ENCODE data around the gene GLI1. TPM values are rescaled to one million over a fixed set of nuclear protein-coding genes. Genes with fewer than 3 reads are reported as not detected.

GLI1 gene
- total RNA-seq, 2 donors from 2014 or later: 1.7 to 11.5 TPM

DNA sequence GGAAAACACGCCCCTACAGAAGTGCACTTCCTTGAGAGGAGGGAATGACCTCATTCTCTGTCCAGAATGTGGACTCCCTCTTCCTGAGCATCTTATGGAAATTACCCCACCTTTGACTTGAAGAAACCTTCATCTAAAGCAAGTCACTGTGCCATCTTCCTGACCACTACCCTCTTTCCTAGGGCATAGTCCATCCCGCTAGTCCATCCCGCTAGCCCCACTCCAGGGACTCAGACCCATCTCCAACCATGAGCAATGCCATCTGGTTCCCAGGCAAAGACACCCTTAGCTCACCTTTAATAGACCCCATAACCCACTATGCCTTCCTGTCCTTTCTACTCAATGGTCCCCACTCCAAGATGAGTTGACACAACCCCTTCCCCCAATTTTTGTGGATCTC lies 9.5 kb upstream of the GLI1 start:
- Histone ChIP-seq H3K9me3 (no peaks in the 10 kb centered on the region), H3K4me3 (no peak overlapping the region), H3K27me3 (replicated peaks; ENCODE audit: insufficient read depth) (no peaks in the 10 kb centered on the region), H3K36me3 (no peaks in the 10 kb centered on the region), H3K27ac (no peak overlapping the region), H3K4me1 (replicated peaks) (no peaks in the 10 kb centered on the region)
- DNase-seq (ENCODE audit: low spot score): no peak
- intact Hi-C loops (cut with DNase I): loop anchor here (5.0 kb wide), 2 partner anchors 143 to 188 kb away; no protein-coding TSS in a partner anchor
- 94% methylated on average over 3 of the region's 3 CpGs for WGBS
- no peak for TF ChIP-seq POLR2AphosphoS5 (IDR thresholded peaks at IDR 0.05)
- TF ChIP-seq POLR2A (IDR thresholded peaks at IDR 0.05): no peak
- no peak for TF ChIP-seq CTCF (IDR thresholded peaks at IDR 0.05)

DNA sequence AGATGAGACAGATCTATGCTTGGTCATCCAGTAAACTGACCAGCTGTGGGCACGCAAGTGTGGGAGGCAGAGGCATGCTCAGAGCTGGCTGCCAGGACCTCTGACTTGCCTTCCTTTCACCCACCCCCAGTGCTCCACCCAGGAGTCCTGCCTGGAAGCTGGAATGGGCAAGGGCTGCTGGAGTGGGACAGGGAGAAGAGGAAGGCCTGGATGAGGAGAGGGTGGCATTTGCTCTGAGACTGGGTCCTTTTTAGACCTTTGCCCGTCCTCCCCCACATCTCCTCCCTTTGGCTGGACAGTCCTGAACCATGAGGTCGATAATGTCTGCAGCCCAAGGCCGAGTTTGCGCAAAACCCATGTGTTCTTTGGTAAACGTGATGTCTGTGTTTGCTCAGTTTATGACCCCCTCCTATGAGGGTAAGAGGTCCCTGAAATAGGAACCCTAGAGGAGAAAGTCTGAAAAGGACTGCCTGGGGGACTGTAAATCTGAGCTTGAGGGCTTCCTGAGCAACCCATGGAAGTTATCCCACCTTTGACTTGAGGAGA lies 8.3 kb upstream of the GLI1 start:
- Histone ChIP-seq H3K36me3 (no peaks in the 10 kb centered on the region), H3K27me3 (replicated peaks; ENCODE audit: insufficient read depth) (no peaks in the 10 kb centered on the region), H3K4me1 (replicated peaks) (no peaks in the 10 kb centered on the region), H3K4me3 (no peak overlapping the region), H3K27ac (no peak overlapping the region), H3K9me3 (no peaks in the 10 kb centered on the region)
- intact Hi-C loops (cut with DNase I): loop anchor here (5.0 kb wide), 2 partner anchors 144 to 189 kb away; no protein-coding TSS in a partner anchor
- 71% methylated on average over 6 of the region's 6 CpGs for WGBS
- TF ChIP-seq POLR2A (IDR thresholded peaks at IDR 0.05) (no peak), POLR2AphosphoS5 (IDR thresholded peaks at IDR 0.05) (no peak), CTCF (IDR thresholded peaks at IDR 0.05) (no peak)
- DNase-seq (ENCODE audit: low spot score): no peak

GRCh38 chr12:57452181-57452936 lies 7.2 kb upstream of the GLI1 start:
- H3K27ac ChIP-seq: no peak overlapping the region
- WGBS: 22% methylated on average over 9 of the region's 9 CpGs
- DNase-seq (ENCODE audit: low spot score): no peak
- no peaks in the 10 kb centered on the region for H3K27me3 ChIP-seq (replicated peaks; ENCODE audit: insufficient read depth)
- intact Hi-C loops (cut with DNase I): loop anchor here (5.0 kb wide), 2 partner anchors 145 to 190 kb away; no protein-coding TSS in a partner anchor
- H3K4me1 ChIP-seq (replicated peaks): no peaks in the 10 kb centered on the region
- TF ChIP-seq CTCF (IDR thresholded peaks at IDR 0.05): no peak
- no peak for TF ChIP-seq POLR2A (IDR thresholded peaks at IDR 0.05)
- no peak for TF ChIP-seq POLR2AphosphoS5 (IDR thresholded peaks at IDR 0.05)
- H3K9me3 ChIP-seq: no peaks in the 10 kb centered on the region
- H3K36me3 ChIP-seq: no peaks in the 10 kb centered on the region
- H3K4me3 ChIP-seq: no peak overlapping the region

- intact Hi-C loops (cut with DNase I): loop anchor here (5.0 kb wide), 2 partner anchors 146 to 191 kb away; no protein-coding TSS in a partner anchor
- Histone ChIP-seq H3K9me3 (no peaks in the 10 kb centered on the region), H3K4me1 (replicated peaks) (no peaks in the 10 kb centered on the region), H3K27me3 (replicated peaks; ENCODE audit: insufficient read depth) (no peaks in the 10 kb centered on the region), H3K36me3 (no peaks in the 10 kb centered on the region), H3K27ac (no peak overlapping the region), H3K4me3 (no peak overlapping the region)
- TF ChIP-seq CTCF (IDR thresholded peaks at IDR 0.05) (peak; percentile 73 to 94 (median 90)), POLR2A (IDR thresholded peaks at IDR 0.05) (no peak), POLR2AphosphoS5 (IDR thresholded peaks at IDR 0.05) (peak; percentile 58)
- peak; percentile 69 for DNase-seq (ENCODE audit: low spot score)
- 18% methylated on average over 7 of the region's 7 CpGs for WGBS
These were observed 6.6 kb upstream of the GLI1 start for GRCh38 chr12:57452937-57453509.

All from prostate gland (tissue), 2 donors.